Neuronal stem cell (in vitro differentiated cells): ENCODE measurements around the gene MAPK4.

Experiments used
- DNase-seq: peaks from one replicate; pipeline ENCODE4 v3.0.0-alpha.2; 2013; ENCODE audit warnings: low spot score
- H2AFZ ChIP-seq: one replicate; pipeline ENCODE4 v1.6.1; 2013; ENCODE audit warnings: mild to moderate bottlenecking, low read length, inconsistent platforms
- H2AK5ac ChIP-seq: 2 replicates; pipeline ENCODE4 v1.6.1; 2013; ENCODE audit warnings: low read depth, mild to moderate bottlenecking, inconsistent platforms, low read length, moderate library complexity, mixed read lengths
- H2BK120ac ChIP-seq: 2 replicates; pipeline ENCODE4 v1.6.1; 2013; ENCODE audit warnings: low read depth, mild to moderate bottlenecking, inconsistent platforms, low read length, moderate library complexity, mixed read lengths
- H2BK12ac ChIP-seq: one replicate; pipeline ENCODE4 v1.6.1; 2013; ENCODE audit warnings: low read length, inconsistent platforms
- H2BK15ac ChIP-seq: 2 replicates; pipeline ENCODE4 v1.6.1; 2013; ENCODE audit warnings: mild to moderate bottlenecking, low read length, inconsistent platforms, mixed read lengths
- H2BK5ac ChIP-seq: one replicate; pipeline ENCODE4 v1.6.1; 2013; ENCODE audit warnings: inconsistent platforms, mild to moderate bottlenecking, low read length, moderate library complexity
- H3K14ac ChIP-seq: one replicate; pipeline ENCODE4 v1.6.1; 2013; ENCODE audit warnings: low read length, inconsistent platforms
- H3K18ac ChIP-seq: 2 replicates; pipeline ENCODE4 v1.6.1; 2013; ENCODE audit warnings: low read length, inconsistent platforms
- H3K23ac ChIP-seq: 2 replicates; pipeline ENCODE4 v1.6.1; 2013; ENCODE audit warnings: low read depth, mild to moderate bottlenecking, mixed read lengths, low read length, inconsistent platforms; ENCODE audit not compliant: poor library complexity
- H3K27ac ChIP-seq: replicated peaks from 3 replicates; pipeline ENCODE4 v1.5.1; 2013; ENCODE audit warnings: low read length, inconsistent platforms
- H3K27me3 ChIP-seq, 3 experiments: 2 replicates each; pipeline ENCODE4 v1.6.1; 2013; ENCODE audit warnings: low read length in 3 of 3, mild to moderate bottlenecking in 2 of 3, inconsistent platforms in 1 of 3, low read depth in 1 of 3, mixed read lengths in 1 of 3, moderate library complexity in 1 of 3; ENCODE audit not compliant: control insufficient read depth in 3 of 3, insufficient read depth in 3 of 3
- H3K36me3 ChIP-seq, 2 donors: replicated peaks in 1 of 2; 2 replicates each; pipeline ENCODE4 v1.6.1; 2013; ENCODE audit warnings: low read length in 2 of 2; ENCODE audit not compliant: control insufficient read depth in 2 of 2, insufficient read depth in 2 of 2
- H3K4ac ChIP-seq: 2 replicates; pipeline ENCODE4 v1.6.1; 2013; ENCODE audit warnings: inconsistent platforms, mild to moderate bottlenecking, low read length, moderate library complexity
- H3K4me1 ChIP-seq, 2 donors: 1 replicate in 1 of 2; 2 replicates in 1 of 2; pipeline ENCODE4 v1.6.1; 2013; ENCODE audit warnings: low read length in 2 of 2, low read depth in 1 of 2; ENCODE audit not compliant: control insufficient read depth in 2 of 2, insufficient read depth in 1 of 2
- H3K4me2 ChIP-seq: one replicate; pipeline ENCODE4 v1.6.1; 2013; ENCODE audit warnings: mild to moderate bottlenecking, low read length, inconsistent platforms; ENCODE audit not compliant: insufficient read depth, poor library complexity, severe bottlenecking
- H3K4me3 ChIP-seq, 2 donors: 2 replicates each; pipeline ENCODE4 v1.5.1; 2013; ENCODE audit warnings: low read length in 2 of 2, mild to moderate bottlenecking in 2 of 2, inconsistent platforms in 1 of 2, moderate library complexity in 1 of 2
- H3K79me1 ChIP-seq: one replicate; pipeline ENCODE4 v1.6.1; 2013; ENCODE audit warnings: low read depth, mild to moderate bottlenecking, inconsistent platforms, low read length, moderate library complexity
- H3K9ac ChIP-seq: one replicate; pipeline ENCODE4 v1.6.1; 2013; ENCODE audit warnings: mild to moderate bottlenecking, low read depth, low read length, inconsistent platforms; ENCODE audit not compliant: poor library complexity
- H3K9me3 ChIP-seq, 2 donors: replicated peaks in 1 of 2; 2 replicates each; pipeline versions ENCODE3 to v1.6.1; 2013; ENCODE audit warnings: low read length in 2 of 2, mild to moderate bottlenecking in 2 of 2, inconsistent platforms in 1 of 2, low read depth in 1 of 2, mixed read lengths in 1 of 2, moderate library complexity in 1 of 2; ENCODE audit not compliant: control insufficient read depth in 2 of 2, insufficient read depth in 1 of 2
- H4K8ac ChIP-seq: one replicate; pipeline ENCODE4 v1.6.1; 2013; ENCODE audit warnings: low read depth, mild to moderate bottlenecking, inconsistent platforms, low read length, moderate library complexity
- H4K91ac ChIP-seq: one replicate; pipeline ENCODE4 v1.6.1; 2013; ENCODE audit warnings: low read length, low read depth, mild to moderate bottlenecking, inconsistent platforms; ENCODE audit not compliant: poor library complexity
- WGBS, 2 donors: extraction: QIAGEN DNeasy Blood & Tissue Kit; methylation state at CpG; one replicate each; pipeline ENCODE4 v1.1.7; 2013; ENCODE audit warnings: missing lambda C conversion rate in 2 of 2, mixed read lengths in 1 of 2; ENCODE audit not compliant: insufficient read length in 2 of 2, insufficient replicate concordance in 1 of 2; ENCODE audit errors: extremely low coverage in 2 of 2; 5-methylcytosine and 5-hydroxymethylcytosine counted together

Gene MAPK4

GRCh38 chr18:50581517-50581916 is 21.6 kb downstream of the MAPK4 start:
- H2AFZ ChIP-seq, result no peak overlapping the region
- H3K27ac ChIP-seq, result no peak overlapping the region
- no peak overlapping the region for H3K4me2 ChIP-seq
- no peak overlapping the region for H3K4me3 ChIP-seq
- H3K9ac ChIP-seq, result no peak overlapping the region
- no peak overlapping the region for H3K4ac ChIP-seq
- no peak overlapping the region for H4K91ac ChIP-seq
- peaks cover 0 to 2% of the 10 kb centered on the region in 2 donors for H3K9me3 ChIP-seq
- H3K14ac ChIP-seq, result no peak overlapping the region
- no peak overlapping the region for H2BK12ac ChIP-seq
- no peak overlapping the region for H3K18ac ChIP-seq
- no peak overlapping the region for H2BK120ac ChIP-seq
- H3K79me1 ChIP-seq, result no peaks in the 10 kb centered on the region
- no peak overlapping the region for H2AK5ac ChIP-seq
- no peaks in the 10 kb centered on the region for H3K27me3 ChIP-seq
- H4K8ac ChIP-seq, result no peak overlapping the region
- no peak for DNase-seq
- no CpG with 5 or more reads among the region's 1 CpG for WGBS, 2 donors
- no peak overlapping the region for H2BK15ac ChIP-seq
- H3K4me1 ChIP-seq, result peaks cover 2 to 5% of the 10 kb centered on the region in 2 donors
- no peak overlapping the region for H3K23ac ChIP-seq
- no peaks in the 10 kb centered on the region for H3K36me3 ChIP-seq
- H2BK5ac ChIP-seq, result no peak overlapping the region

- no peak overlapping the region for H2BK12ac ChIP-seq
- peak overlapping the region; percentile 46 for H3K9ac ChIP-seq
- H2BK120ac ChIP-seq, result no peak overlapping the region
- no peak overlapping the region for H3K4me3 ChIP-seq
- no peaks in the 10 kb centered on the region for H3K27me3 ChIP-seq
- no peak overlapping the region for H2AK5ac ChIP-seq
- H2AFZ ChIP-seq, result no peak overlapping the region
- no peak overlapping the region for H3K14ac ChIP-seq
- no peak for DNase-seq
- no peaks in the 10 kb centered on the region for H3K79me1 ChIP-seq
- H2BK5ac ChIP-seq, result no peak overlapping the region
- H3K4ac ChIP-seq, result no peak overlapping the region
- H3K9me3 ChIP-seq, result peaks cover 1 to 2% of the 10 kb centered on the region in 2 donors
- no peak overlapping the region for H3K4me2 ChIP-seq
- no peak overlapping the region for H4K8ac ChIP-seq
- no peak overlapping the region for H3K27ac ChIP-seq
- H3K36me3 ChIP-seq, result no peaks in the 10 kb centered on the region
- no peak overlapping the region for H4K91ac ChIP-seq
- H3K18ac ChIP-seq, result no peak overlapping the region
- WGBS, 2 donors, result no CpG with 5 or more reads among the region's 4 CpGs
- H3K23ac ChIP-seq, result no peak overlapping the region
- peaks cover 2 to 5% of the 10 kb centered on the region in 2 donors for H3K4me1 ChIP-seq
- H2BK15ac ChIP-seq, result no peak overlapping the region
These were observed 22.6 kb downstream of the MAPK4 start for GRCh38 chr18:50582500-50582899.

GRCh38 chr18:50586710-50587109 is 26.8 kb downstream of the MAPK4 start:
- Histone ChIP-seq H2BK120ac (no peak overlapping the region), H3K4me3 (no peak overlapping the region), H3K18ac (no peak overlapping the region), H2BK12ac (no peak overlapping the region), H3K27ac (no peak overlapping the region), H3K27me3 (no peaks in the 10 kb centered on the region), H3K4me2 (no peak overlapping the region), H2BK15ac (no peak overlapping the region), H2AFZ (no peak overlapping the region), H3K9me3 (peaks cover 2 to 4% of the 10 kb centered on the region in 2 donors), H4K91ac (no peak overlapping the region), H3K36me3 (no peaks in the 10 kb centered on the region), H4K8ac (no peak overlapping the region), H2BK5ac (no peak overlapping the region), H3K79me1 (no peaks in the 10 kb centered on the region), H3K4ac (no peak overlapping the region), H2AK5ac (no peak overlapping the region), H3K23ac (no peak overlapping the region), H3K9ac (no peak overlapping the region), H3K4me1 (no peaks in the 10 kb centered on the region), H3K14ac (no peak overlapping the region)
- no peak for DNase-seq

GRCh38 chr18:50590593-50590992 is 30.7 kb downstream of the MAPK4 start:
- H3K9me3 ChIP-seq, result peaks cover 0 to 4% of the 10 kb centered on the region in 2 donors
- H3K36me3 ChIP-seq, result no peaks in the 10 kb centered on the region
- no peaks in the 10 kb centered on the region for H3K79me1 ChIP-seq
- no peaks in the 10 kb centered on the region for H3K27me3 ChIP-seq
- WGBS, 2 donors, result no CpG with 5 or more reads among the region's 3 CpGs
- H2BK15ac ChIP-seq, result no peak overlapping the region
- H3K14ac ChIP-seq, result no peak overlapping the region
- no peak overlapping the region for H4K8ac ChIP-seq
- no peak overlapping the region for H2BK12ac ChIP-seq
- no peak overlapping the region for H2AFZ ChIP-seq
- no peak overlapping the region for H4K91ac ChIP-seq
- no peak overlapping the region for H2BK120ac ChIP-seq
- DNase-seq, result no peak
- no peak overlapping the region for H3K4ac ChIP-seq
- no peak overlapping the region for H3K27ac ChIP-seq
- no peak overlapping the region for H3K4me2 ChIP-seq
- no peak overlapping the region for H2AK5ac ChIP-seq
- no peak overlapping the region for H3K23ac ChIP-seq
- no peak overlapping the region for H3K4me3 ChIP-seq
- peaks cover 0 to 3% of the 10 kb centered on the region in 2 donors for H3K4me1 ChIP-seq
- H3K9ac ChIP-seq, result no peak overlapping the region
- H3K18ac ChIP-seq, result no peak overlapping the region
- H2BK5ac ChIP-seq, result no peak overlapping the region
